Memory B cell (primary cell): ENCODE results near the gene USP47.

Source experiments
- ATAC-seq: fragments of 150-1000 bp; cut with Tn5 transposase; 2 replicates; pipeline ENCODE4 v1.10.0; 2021; ENCODE audit warnings: low read depth, mild to moderate bottlenecking, moderate library complexity
- DNase-seq, 2 donors: peaks; one replicate each; pipeline ENCODE4 v3.0.0; 2022; ENCODE audit warnings: low spot score in 2 of 2
- H3K27ac Mint-ChIP-seq: one replicate; pipeline ENCODE4 v1.8.0; 2022; ENCODE audit warnings: mild to moderate bottlenecking, moderate library complexity, mixed read lengths
- H3K27me3 Mint-ChIP-seq: one replicate; pipeline ENCODE4 v1.8.0; 2022; ENCODE audit warnings: mixed read lengths
- H3K36me3 Mint-ChIP-seq: one replicate; pipeline ENCODE4 v1.8.0; 2022; ENCODE audit warnings: mild to moderate bottlenecking, mixed read lengths
- H3K4me1 Mint-ChIP-seq: one replicate; pipeline ENCODE4 v1.8.0; 2022; ENCODE audit warnings: mixed read lengths
- H3K4me3 Mint-ChIP-seq: one replicate; pipeline ENCODE4 v1.8.0; 2022; ENCODE audit warnings: mild to moderate bottlenecking, moderate library complexity, mixed read lengths
- H3K9me3 Mint-ChIP-seq: one replicate; pipeline ENCODE4 v1.8.0; 2022; ENCODE audit warnings: mixed read lengths

Gene USP47

GRCh38 chr11:11843211-11843621 lies 1.4 kb downstream of the USP47 start:
- H3K27ac Mint-ChIP-seq, result no peak overlapping the region
- no peaks in the 10 kb centered on the region for H3K36me3 Mint-ChIP-seq
- peaks cover 27% of the 10 kb centered on the region for H3K4me1 Mint-ChIP-seq
- no peak overlapping the region for H3K4me3 Mint-ChIP-seq
- no peaks in the 10 kb centered on the region for H3K27me3 Mint-ChIP-seq
- DNase-seq, result peak in 1 of 2 donors; percentile 17
- H3K9me3 Mint-ChIP-seq, result no peaks in the 10 kb centered on the region
- ATAC-seq, result no peak

GRCh38 chr11:11843642-11844041 lies 1.9 kb downstream of the USP47 start:
- no peak overlapping the region for H3K4me3 Mint-ChIP-seq
- H3K27me3 Mint-ChIP-seq, result no peaks in the 10 kb centered on the region
- H3K4me1 Mint-ChIP-seq, result peaks cover 27% of the 10 kb centered on the region
- DNase-seq, result no peak
- H3K27ac Mint-ChIP-seq, result no peak overlapping the region
- no peaks in the 10 kb centered on the region for H3K36me3 Mint-ChIP-seq
- no peaks in the 10 kb centered on the region for H3K9me3 Mint-ChIP-seq
- ATAC-seq, result no peak

GRCh38 chr11:11844272-11844671 lies 2.5 kb downstream of the USP47 start:
- Mint-ChIP-seq H3K4me1 (peaks cover 32% of the 10 kb centered on the region), H3K27me3 (no peaks in the 10 kb centered on the region), H3K9me3 (no peaks in the 10 kb centered on the region), H3K36me3 (no peaks in the 10 kb centered on the region), H3K27ac (no peak overlapping the region), H3K4me3 (no peak overlapping the region)
- ATAC-seq (no peak), DNase-seq (no peak)

GRCh38 chr11:11845071-11845470 lies 3.3 kb downstream of the USP47 start:
- Mint-ChIP-seq H3K27ac (peak overlapping the region; percentile 64), H3K4me1 (peaks cover 36% of the 10 kb centered on the region), H3K9me3 (no peaks in the 10 kb centered on the region), H3K27me3 (no peaks in the 10 kb centered on the region), H3K4me3 (no peak overlapping the region), H3K36me3 (no peaks in the 10 kb centered on the region)
- no peak for ATAC-seq
- no peak for DNase-seq

- H3K36me3 Mint-ChIP-seq, result no peaks in the 10 kb centered on the region
- no peaks in the 10 kb centered on the region for H3K27me3 Mint-ChIP-seq
- H3K27ac Mint-ChIP-seq, result peak overlapping the region; percentile 64
- peaks cover 39% of the 10 kb centered on the region for H3K4me1 Mint-ChIP-seq
- DNase-seq, result no peak
- ATAC-seq, result no peak
- no peaks in the 10 kb centered on the region for H3K9me3 Mint-ChIP-seq
- H3K4me3 Mint-ChIP-seq, result no peak overlapping the region
Observed at GRCh38 chr11:11845551-11845950, 3.8 kb downstream of the USP47 start.

- no peak for ATAC-seq
- peaks cover 45% of the 10 kb centered on the region for H3K4me1 Mint-ChIP-seq
- H3K27ac Mint-ChIP-seq, result no peak overlapping the region
Observed at GRCh38 chr11:11847082-11847481, 5.3 kb downstream of the USP47 start.

GRCh38 chr11:11848891-11849746 lies 7.3 kb downstream of the USP47 start:
- Mint-ChIP-seq H3K36me3 (peaks cover 2% of the 10 kb centered on the region), H3K4me1 (peaks cover 58% of the 10 kb centered on the region), H3K27ac (no peak overlapping the region), H3K9me3 (no peaks in the 10 kb centered on the region), H3K4me3 (no peak overlapping the region), H3K27me3 (no peaks in the 10 kb centered on the region)
- ATAC-seq (peak; percentile 98), DNase-seq (peak; percentile 48 to 62)

More at GRCh38 chr11:11847082-11847481, 5.3 kb downstream of the USP47 start:
- Mint-ChIP-seq H3K9me3 (no peaks in the 10 kb centered on the region), H3K4me3 (no peak overlapping the region), H3K36me3 (peaks cover 2% of the 10 kb centered on the region), H3K27me3 (no peaks in the 10 kb centered on the region)
- DNase-seq, result no peak

GRCh38 chr11:11850668-11851067 lies 8.9 kb downstream of the USP47 start:
- Mint-ChIP-seq H3K9me3 (no peaks in the 10 kb centered on the region), H3K27ac (no peak overlapping the region), H3K36me3 (peaks cover 2% of the 10 kb centered on the region), H3K27me3 (no peaks in the 10 kb centered on the region), H3K4me1 (peaks cover 50% of the 10 kb centered on the region), H3K4me3 (no peak overlapping the region)
- no peak for DNase-seq
- no peak for ATAC-seq

- no peak for ATAC-seq
- no peak overlapping the region for H3K4me3 Mint-ChIP-seq
- no peaks in the 10 kb centered on the region for H3K27me3 Mint-ChIP-seq
- H3K27ac Mint-ChIP-seq, result peak overlapping the region; percentile 50
- peaks cover 35% of the 10 kb centered on the region for H3K4me1 Mint-ChIP-seq
- H3K36me3 Mint-ChIP-seq, result peaks cover 3% of the 10 kb centered on the region
- no peak for DNase-seq
- peaks cover 1% of the 10 kb centered on the region for H3K9me3 Mint-ChIP-seq
Observed at GRCh38 chr11:11856638-11857037, 14.9 kb downstream of the USP47 start.

- Mint-ChIP-seq H3K27me3 (no peaks in the 10 kb centered on the region), H3K9me3 (peaks cover 1% of the 10 kb centered on the region), H3K4me1 (peaks cover 28% of the 10 kb centered on the region), H3K36me3 (peaks cover 3% of the 10 kb centered on the region), H3K4me3 (no peak overlapping the region), H3K27ac (no peak overlapping the region)
- DNase-seq (no peak), ATAC-seq (no peak)
Observed at GRCh38 chr11:11857769-11858168, 16.0 kb downstream of the USP47 start.

GRCh38 chr11:11858676-11859075 lies 16.9 kb downstream of the USP47 start:
- no peaks in the 10 kb centered on the region for H3K27me3 Mint-ChIP-seq
- DNase-seq (no peak), ATAC-seq (no peak)
- H3K4me1 Mint-ChIP-seq, result peaks cover 21% of the 10 kb centered on the region
- peaks cover 1% of the 10 kb centered on the region for H3K9me3 Mint-ChIP-seq
- H3K27ac Mint-ChIP-seq, result no peak overlapping the region
- H3K4me3 Mint-ChIP-seq, result no peak overlapping the region
- peaks cover 3% of the 10 kb centered on the region for H3K36me3 Mint-ChIP-seq

GRCh38 chr11:11860103-11860979 lies 18.6 kb downstream of the USP47 start:
- no peak overlapping the region for H3K4me3 Mint-ChIP-seq
- H3K27me3 Mint-ChIP-seq, result no peaks in the 10 kb centered on the region
- H3K27ac Mint-ChIP-seq, result no peak overlapping the region
- no peak for ATAC-seq
- peaks cover 3% of the 10 kb centered on the region for H3K36me3 Mint-ChIP-seq
- H3K4me1 Mint-ChIP-seq, result peaks cover 33% of the 10 kb centered on the region
- DNase-seq, result no peak
- H3K9me3 Mint-ChIP-seq, result peaks cover 1% of the 10 kb centered on the region

GRCh38 chr11:11862999-11863398 lies 21.2 kb downstream of the USP47 start:
- no peak for ATAC-seq
- H3K27ac Mint-ChIP-seq, result no peak overlapping the region
- H3K4me1 Mint-ChIP-seq, result peaks cover 36% of the 10 kb centered on the region
- H3K36me3 Mint-ChIP-seq, result peaks cover 12% of the 10 kb centered on the region
- no peaks in the 10 kb centered on the region for H3K27me3 Mint-ChIP-seq
- peaks cover 3% of the 10 kb centered on the region for H3K9me3 Mint-ChIP-seq
- DNase-seq, result no peak
- no peak overlapping the region for H3K4me3 Mint-ChIP-seq

GRCh38 chr11:11864332-11864731 lies 22.6 kb downstream of the USP47 start:
- H3K4me3 Mint-ChIP-seq, result no peak overlapping the region
- H3K27me3 Mint-ChIP-seq, result no peaks in the 10 kb centered on the region
- H3K27ac Mint-ChIP-seq, result peak overlapping the region; percentile 14
- ATAC-seq (no peak), DNase-seq (no peak)
- peaks cover 4% of the 10 kb centered on the region for H3K9me3 Mint-ChIP-seq
- peaks cover 12% of the 10 kb centered on the region for H3K36me3 Mint-ChIP-seq
- peaks cover 35% of the 10 kb centered on the region for H3K4me1 Mint-ChIP-seq
